GM13976 (cell line): Measurements from ENCODE around the gene MEIOSIN.

Experiments
- DNase-seq: peaks from one replicate; pipeline ENCODE4 v3.0.0; 2012; ENCODE audit warnings: low spot score
- CTCF ChIP-seq: IDR thresholded peaks from 2 replicates; pipeline ENCODE4 v1.5.1; 2012; ENCODE audit warnings: borderline replicate concordance, mild to moderate bottlenecking; ENCODE audit not compliant: insufficient read depth; ENCODE audit errors: extremely low read depth, missing control alignments, control extremely low read depth
- in situ Hi-C: fragments of 300-500 bp; cut with MboI; formaldehyde crosslinking; loops from one replicate; pipeline ENCODE4 v1.12.0; 2022; ENCODE audit warnings: low sequenced_read_pairs, mixed read lengths, inconsistent platforms; ENCODE audit not compliant: unreplicated experiment

MEIOSIN gene

GRCh38 chr19:45701676-45702075 lies 31.6 kb upstream of the MEIOSIN start:
- in situ Hi-C loops, result no loop called here
- TF ChIP-seq CTCF, result no peak
- no peak for DNase-seq

- TF ChIP-seq CTCF, result no peak
- DNase-seq, result no peak
- in situ Hi-C loops, result no loop called here
These were observed 28.1 kb upstream of the MEIOSIN start for GRCh38 chr19:45705115-45705514.

GRCh38 chr19:45705710-45706415 lies 27.4 kb upstream of the MEIOSIN start:
- no peak for DNase-seq
- in situ Hi-C loops, result no loop called here
- TF ChIP-seq CTCF, result no peak

- no peak for DNase-seq
- in situ Hi-C loops, result no loop called here
- no peak for TF ChIP-seq CTCF
These were observed 22.7 kb upstream of the MEIOSIN start for GRCh38 chr19:45710356-45711130.

- no peak for TF ChIP-seq CTCF
- no peak for DNase-seq
- in situ Hi-C loops, result no loop called here
These were observed 21.2 kb upstream of the MEIOSIN start for GRCh38 chr19:45711851-45712698.

- no peak for TF ChIP-seq CTCF
- DNase-seq, result no peak
- in situ Hi-C loops, result no loop called here
These were observed 20.6 kb upstream of the MEIOSIN start for GRCh38 chr19:45712699-45713067.
